HG02571 (cell line): ENCODE measurements around the gene CACNA1B.

Source experiments
- ATAC-seq: cut with Tn5 transposase; IDR thresholded peaks from one replicate; pipeline ENCODE4 v1.9.1; 2021; ENCODE audit warnings: mild to moderate bottlenecking, moderate library complexity; ENCODE audit not compliant: unreplicated experiment

Gene CACNA1B

GRCh38 chr9:137918331-137919094 is 40.9 kb downstream of the CACNA1B start:
- no peak for ATAC-seq

- ATAC-seq: no peak
Observed at GRCh38 chr9:137919095-137919465, 41.5 kb downstream of the CACNA1B start.

GRCh38 chr9:137919649-137920141 is 42.1 kb downstream of the CACNA1B start:
- no peak for ATAC-seq

- ATAC-seq: no peak
Observed at GRCh38 chr9:137920753-137921152, 43.2 kb downstream of the CACNA1B start.

- no peak for ATAC-seq
Observed at GRCh38 chr9:137924169-137924568, 46.6 kb downstream of the CACNA1B start.

- ATAC-seq: no peak
Observed at GRCh38 chr9:137924761-137925369, 47.3 kb downstream of the CACNA1B start.

- ATAC-seq: no peak
Observed at GRCh38 chr9:137943655-137944054, 66.1 kb downstream of the CACNA1B start.

- ATAC-seq: no peak
Observed at GRCh38 chr9:137945581-137945980, 68.0 kb downstream of the CACNA1B start.

- no peak for ATAC-seq
Observed at GRCh38 chr9:137946993-137947392, 69.4 kb downstream of the CACNA1B start.

GRCh38 chr9:137948642-137949041 is 71.1 kb downstream of the CACNA1B start:
- ATAC-seq: no peak

- no peak for ATAC-seq
Observed at GRCh38 chr9:137949260-137949659, 71.7 kb downstream of the CACNA1B start.

- no peak for ATAC-seq
Observed at GRCh38 chr9:137951107-137951506, 73.5 kb downstream of the CACNA1B start.

- no peak for ATAC-seq
Observed at GRCh38 chr9:137951597-137952490, 74.3 kb downstream of the CACNA1B start.

GRCh38 chr9:137952976-137953666 is 75.5 kb downstream of the CACNA1B start:
- ATAC-seq: no peak

GRCh38 chr9:137953683-137954438 is 76.3 kb downstream of the CACNA1B start:
- ATAC-seq: no peak

GRCh38 chr9:137955224-137955570 is 77.6 kb downstream of the CACNA1B start:
- no peak for ATAC-seq

GRCh38 chr9:137955586-137955985 is 78.0 kb downstream of the CACNA1B start:
- no peak for ATAC-seq

- ATAC-seq: no peak
Observed at GRCh38 chr9:137956039-137956438, 78.5 kb downstream of the CACNA1B start.

- no peak for ATAC-seq
Observed at GRCh38 chr9:137956688-137957385, 79.3 kb downstream of the CACNA1B start.
